Mesothelial cell of epicardium (in vitro differentiated cells): ENCODE results near the gene CEPT1. TPM values are rescaled to one million over a fixed set of nuclear protein-coding genes. Genes with fewer than 3 reads are reported as not detected.

Source experiments
- DNase-seq, 2 experiments: peaks; one replicate each; pipeline ENCODE4 v3.0.0; 2021; ENCODE audit warnings: low spot score in 2 of 2; ENCODE audit not compliant: unreplicated experiment in 2 of 2
- H3K27ac Mint-ChIP-seq: 2 replicates; pipeline ENCODE4 v1.8.0; 2021; ENCODE audit warnings: mixed read lengths
- H3K27me3 Mint-ChIP-seq: 2 replicates; pipeline ENCODE4 v1.8.0; 2021; ENCODE audit warnings: low read depth, mixed read lengths
- H3K36me3 Mint-ChIP-seq: 2 replicates; pipeline ENCODE4 v1.8.0; 2021; ENCODE audit warnings: mixed read lengths
- H3K4me1 Mint-ChIP-seq: 2 replicates; pipeline ENCODE4 v1.8.0; 2021; ENCODE audit warnings: mixed read lengths
- H3K4me3 Mint-ChIP-seq: 2 replicates; pipeline ENCODE4 v1.8.0; 2021; ENCODE audit warnings: mild to moderate bottlenecking, moderate library complexity, mixed read lengths
- H3K9me3 Mint-ChIP-seq: 2 replicates; pipeline ENCODE4 v1.8.0; 2021; ENCODE audit warnings: mixed read lengths
- total RNA-seq: library from RNA; stranded (reverse); gene quantifications from 3 replicates; pipeline ENCODE4 v1.2.1, GENCODE V29; 2021
- TF ChIP-seq, protein P1 (sequence below): fragments of 200-600 bp; sonication (generic); IDR thresholded peaks from one replicate; pipeline ENCODE4 v1.5.0; 2021; ENCODE audit warnings: antibody characterized with exemption; ENCODE audit not compliant: unreplicated experiment

The CEPT1 gene
- total RNA-seq, 1 donor from 2014 or later = 38.9 TPM

DNA sequence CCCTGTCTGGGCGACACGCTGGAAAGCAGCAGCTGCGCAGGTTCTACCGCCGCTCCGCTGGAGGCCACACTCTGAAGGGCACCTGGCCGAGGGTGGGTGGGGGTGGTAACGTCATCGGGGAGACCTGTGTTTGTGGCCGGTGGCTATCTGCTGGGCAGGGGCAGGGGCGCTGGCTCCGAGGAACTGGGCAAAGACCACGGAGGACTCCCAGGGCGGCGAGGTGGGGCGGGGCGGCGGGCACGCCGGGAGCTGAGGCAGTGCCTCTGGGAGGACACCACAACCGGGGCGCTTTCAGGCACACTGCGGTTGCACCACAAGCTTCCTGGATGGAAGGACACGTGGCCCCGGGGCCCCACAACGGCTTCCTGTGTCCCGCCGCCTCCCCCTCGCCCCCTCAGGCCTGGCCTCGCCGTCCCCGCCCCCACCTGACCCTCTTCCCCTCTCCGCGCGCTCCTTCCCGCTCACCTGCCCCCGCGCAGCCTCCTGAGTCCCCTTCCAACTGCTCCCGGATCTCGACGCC, 63.7 kb downstream of the CEPT1 start:
- no peak overlapping the region for H3K27ac Mint-ChIP-seq
- TF ChIP-seq, protein P1, sequence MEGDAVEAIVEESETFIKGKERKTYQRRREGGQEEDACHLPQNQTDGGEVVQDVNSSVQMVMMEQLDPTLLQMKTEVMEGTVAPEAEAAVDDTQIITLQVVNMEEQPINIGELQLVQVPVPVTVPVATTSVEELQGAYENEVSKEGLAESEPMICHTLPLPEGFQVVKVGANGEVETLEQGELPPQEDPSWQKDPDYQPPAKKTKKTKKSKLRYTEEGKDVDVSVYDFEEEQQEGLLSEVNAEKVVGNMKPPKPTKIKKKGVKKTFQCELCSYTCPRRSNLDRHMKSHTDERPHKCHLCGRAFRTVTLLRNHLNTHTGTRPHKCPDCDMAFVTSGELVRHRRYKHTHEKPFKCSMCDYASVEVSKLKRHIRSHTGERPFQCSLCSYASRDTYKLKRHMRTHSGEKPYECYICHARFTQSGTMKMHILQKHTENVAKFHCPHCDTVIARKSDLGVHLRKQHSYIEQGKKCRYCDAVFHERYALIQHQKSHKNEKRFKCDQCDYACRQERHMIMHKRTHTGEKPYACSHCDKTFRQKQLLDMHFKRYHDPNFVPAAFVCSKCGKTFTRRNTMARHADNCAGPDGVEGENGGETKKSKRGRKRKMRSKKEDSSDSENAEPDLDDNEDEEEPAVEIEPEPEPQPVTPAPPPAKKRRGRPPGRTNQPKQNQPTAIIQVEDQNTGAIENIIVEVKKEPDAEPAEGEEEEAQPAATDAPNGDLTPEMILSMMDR = no peak
- no peak for DNase-seq
- H3K36me3 Mint-ChIP-seq = no peaks in the 10 kb centered on the region
- peaks cover 5% of the 10 kb centered on the region for H3K27me3 Mint-ChIP-seq
- peak overlapping the region; percentile 17 for H3K4me3 Mint-ChIP-seq
- H3K9me3 Mint-ChIP-seq = no peaks in the 10 kb centered on the region
- H3K4me1 Mint-ChIP-seq = peaks cover 13% of the 10 kb centered on the region

DNA sequence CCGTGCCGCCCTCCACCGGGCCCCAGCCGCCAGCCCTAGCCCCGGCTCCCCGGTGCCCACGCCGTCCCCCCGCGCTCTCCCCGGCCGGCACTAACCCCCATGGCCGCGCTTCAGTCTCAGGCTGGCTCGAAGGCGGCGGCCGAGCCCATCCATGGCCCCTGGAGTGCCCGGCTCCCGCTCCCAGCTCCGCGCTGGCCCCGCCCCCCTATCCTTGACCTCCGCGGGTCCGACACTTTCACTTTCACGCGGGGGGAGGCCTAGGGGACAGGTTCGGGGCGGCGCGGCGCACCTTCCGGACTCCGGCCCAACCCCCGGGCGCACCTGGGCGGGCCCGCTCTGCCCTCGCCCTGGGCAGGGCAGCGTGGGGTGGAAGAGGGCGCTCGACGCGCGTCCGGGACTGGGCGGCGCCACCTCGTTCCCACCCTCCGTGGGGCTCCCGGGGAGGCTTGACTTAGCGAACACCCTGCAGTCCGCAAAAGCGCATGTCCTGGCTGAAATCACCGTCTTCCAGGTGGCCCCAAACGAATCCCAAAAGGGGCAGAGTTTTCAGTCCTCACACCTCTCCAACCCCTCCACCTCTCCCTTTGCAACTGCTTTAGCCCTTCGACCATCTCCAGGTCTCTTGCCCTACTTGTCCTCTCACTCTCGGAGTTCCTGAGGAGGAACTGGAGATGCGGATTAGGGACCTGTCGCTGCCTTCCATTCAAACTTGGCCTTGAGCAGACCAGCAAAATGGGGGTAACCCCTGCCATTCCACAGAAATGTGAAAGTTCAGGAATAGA, 64.4 kb downstream of the CEPT1 start:
- H3K27ac Mint-ChIP-seq = no peak overlapping the region
- no peak for DNase-seq
- H3K4me3 Mint-ChIP-seq = peak overlapping the region; percentile 59
- peaks cover 13% of the 10 kb centered on the region for H3K4me1 Mint-ChIP-seq
- no peaks in the 10 kb centered on the region for H3K9me3 Mint-ChIP-seq
- TF ChIP-seq, protein P1 = no peak
- no peaks in the 10 kb centered on the region for H3K36me3 Mint-ChIP-seq
- H3K27me3 Mint-ChIP-seq = peaks cover 5% of the 10 kb centered on the region

DNA sequence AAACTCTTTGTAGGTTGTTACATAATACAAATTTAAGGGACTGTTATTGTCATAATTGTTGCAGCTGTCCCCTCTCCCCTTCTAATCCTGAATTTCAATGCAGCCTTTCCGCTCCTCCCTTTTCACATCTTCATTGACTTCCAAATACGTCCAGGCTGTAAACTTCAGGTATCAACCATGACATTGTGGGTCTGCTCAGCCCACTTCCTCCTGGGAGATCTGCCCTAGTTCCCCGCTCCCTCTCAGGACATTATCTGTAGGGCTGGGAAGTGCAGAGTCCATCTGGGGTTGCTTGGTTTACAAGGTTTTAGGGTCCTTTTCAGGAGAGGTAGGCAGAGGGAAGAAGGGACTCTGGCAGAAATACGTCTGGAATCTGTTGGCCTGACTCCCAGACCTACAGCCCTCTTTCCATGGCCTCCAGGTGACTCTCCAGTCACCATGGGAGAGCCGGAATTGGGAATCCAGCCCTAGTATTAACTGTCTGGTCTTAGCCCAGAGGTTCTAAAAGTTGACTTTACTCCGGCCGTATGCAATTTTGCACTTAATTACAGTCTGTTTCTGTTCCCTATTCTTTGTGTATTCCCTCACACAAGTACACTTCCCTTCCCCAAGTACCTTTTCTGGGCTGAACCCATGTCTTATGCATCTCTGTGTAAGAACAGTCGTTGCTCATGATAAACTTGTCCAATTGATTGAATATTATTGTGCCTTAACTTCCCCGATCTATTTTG, 65.1 kb downstream of the CEPT1 start:
- H3K9me3 Mint-ChIP-seq = no peaks in the 10 kb centered on the region
- no peak for DNase-seq
- H3K27me3 Mint-ChIP-seq = peaks cover 5% of the 10 kb centered on the region
- H3K4me3 Mint-ChIP-seq = peak overlapping the region; percentile 59
- peaks cover 13% of the 10 kb centered on the region for H3K4me1 Mint-ChIP-seq
- H3K36me3 Mint-ChIP-seq = no peaks in the 10 kb centered on the region
- TF ChIP-seq, protein P1 = no peak
- no peak overlapping the region for H3K27ac Mint-ChIP-seq

DNA sequence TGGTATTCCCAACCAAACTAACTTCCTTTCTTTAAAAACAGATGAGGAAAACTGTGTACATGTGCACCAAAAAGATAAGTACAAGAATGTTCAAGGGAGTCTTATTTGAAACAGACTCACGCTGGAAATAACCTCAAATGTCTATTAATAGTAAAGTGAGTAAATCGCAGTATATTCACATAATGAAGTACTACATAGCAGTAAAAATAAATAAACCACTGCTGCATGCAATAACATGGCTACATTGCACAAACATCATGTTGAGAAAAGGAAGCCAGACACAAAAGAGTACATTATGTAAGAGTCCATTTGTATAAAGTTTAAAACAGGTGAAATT, 65.7 kb downstream of the CEPT1 start:
- H3K9me3 Mint-ChIP-seq = no peaks in the 10 kb centered on the region
- peaks cover 5% of the 10 kb centered on the region for H3K27me3 Mint-ChIP-seq
- H3K36me3 Mint-ChIP-seq = no peaks in the 10 kb centered on the region
- no peak overlapping the region for H3K4me3 Mint-ChIP-seq
- H3K4me1 Mint-ChIP-seq = peaks cover 13% of the 10 kb centered on the region
- DNase-seq = no peak
- no peak overlapping the region for H3K27ac Mint-ChIP-seq
- TF ChIP-seq, protein P1 = no peak

DNA sequence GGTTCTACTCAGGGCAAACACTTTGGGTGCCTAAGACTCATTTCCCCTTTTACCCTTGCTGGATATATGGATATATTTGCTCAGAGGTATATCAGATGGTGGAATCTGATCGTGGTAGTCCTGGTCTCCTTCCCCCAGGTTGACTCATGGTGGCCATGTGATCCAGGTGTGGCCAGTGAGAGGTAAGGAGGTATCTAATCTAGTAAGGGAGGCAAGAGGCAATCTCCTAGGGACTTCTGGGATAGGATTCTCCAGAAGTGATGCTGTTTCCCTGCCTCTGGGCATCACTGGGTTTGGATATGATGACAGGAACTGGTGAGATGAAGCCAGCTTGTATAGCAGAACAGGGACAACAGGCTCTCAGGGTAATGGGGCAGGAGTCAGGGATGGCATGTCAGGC, 68.9 kb downstream of the CEPT1 start:
- no peak for DNase-seq
- peaks cover 5% of the 10 kb centered on the region for H3K27me3 Mint-ChIP-seq
- no peak overlapping the region for H3K27ac Mint-ChIP-seq
- H3K36me3 Mint-ChIP-seq = no peaks in the 10 kb centered on the region
- H3K4me1 Mint-ChIP-seq = peaks cover 3% of the 10 kb centered on the region
- no peak overlapping the region for H3K4me3 Mint-ChIP-seq
- TF ChIP-seq, protein P1 = no peak
- no peaks in the 10 kb centered on the region for H3K9me3 Mint-ChIP-seq
